GM19452 (cell line): ENCODE measurements around the gene GPS2.

Experiments
- ATAC-seq: cut with Tn5 transposase; IDR thresholded peaks from one replicate; pipeline ENCODE4 v1.9.1; 2021; ENCODE audit not compliant: unreplicated experiment

Gene GPS2

GRCh38 chr17:7314719-7315569, at the start of gene GPS2:
GPS2 (minus strand) TSS chr17:7315360; CDS start chr17:7315052, 308 bp downstream.
- peak; percentile 70 for ATAC-seq

- ATAC-seq: no peak
Observed at GRCh38 chr17:7363311-7363710, 48.2 kb upstream of the GPS2 start.

GRCh38 chr17:7361906-7362305, 46.7 kb upstream of the GPS2 start:
- no peak for ATAC-seq

- ATAC-seq: no peak
Observed at GRCh38 chr17:7357381-7357780, 42.2 kb upstream of the GPS2 start.

- no peak for ATAC-seq
Observed at GRCh38 chr17:7356756-7357155, 41.6 kb upstream of the GPS2 start.

- no peak for ATAC-seq
Observed at GRCh38 chr17:7356072-7356549, 41.0 kb upstream of the GPS2 start.

- ATAC-seq: no peak
Observed at GRCh38 chr17:7355573-7355972, 40.4 kb upstream of the GPS2 start.

- no peak for ATAC-seq
Observed at GRCh38 chr17:7355053-7355452, 39.9 kb upstream of the GPS2 start, which contains the start of gene TMEM95. TMEM95 (plus strand) TSS chr17:7355156; CDS start chr17:7355205, 49 bp downstream.

GRCh38 chr17:7354262-7354843, 39.2 kb upstream of the GPS2 start:
- ATAC-seq: no peak

GRCh38 chr17:7352910-7353635, 37.9 kb upstream of the GPS2 start:
- ATAC-seq: no peak

- ATAC-seq: no peak
Observed at GRCh38 chr17:7352503-7352889, 37.3 kb upstream of the GPS2 start.

GRCh38 chr17:7351665-7352502, 36.7 kb upstream of the GPS2 start, which contains the start of gene KCTD11:
KCTD11 (plus strand) TSS chr17:7352162.
- peak; percentile 62 for ATAC-seq

- ATAC-seq: no peak
Observed at GRCh38 chr17:7348478-7349242, 33.5 kb upstream of the GPS2 start.

GRCh38 chr17:7347630-7348477, 32.7 kb upstream of the GPS2 start:
- ATAC-seq: no peak

- no peak for ATAC-seq
Observed at GRCh38 chr17:7346761-7347614, 31.8 kb upstream of the GPS2 start.

- ATAC-seq: no peak
Observed at GRCh38 chr17:7343250-7343649, 28.1 kb upstream of the GPS2 start.

- ATAC-seq: no peak
Observed at GRCh38 chr17:7341842-7342241, 26.7 kb upstream of the GPS2 start.

GRCh38 chr17:7340179-7340578, 25.0 kb upstream of the GPS2 start:
- no peak for ATAC-seq
